Superior temporal gyrus (tissue), 1 donor: ENCODE results near the gene CPEB4.
A peak's percentile ranks its signal among the peaks of the same experiment; 100 is the strongest.

Source experiments
- DNase-seq: peaks from one replicate; pipeline ENCODE4 v3.0.0-alpha.2; 2016; ENCODE audit errors: extremely low spot score

CPEB4 gene

GRCh38 chr5:173884402-173885053, 3.6 kb upstream of the CPEB4 start:
- no peak for DNase-seq

- peak; percentile 9 for DNase-seq
These were observed 3.1 kb upstream of the CPEB4 start for GRCh38 chr5:173885054-173885443.

- peak; percentile 11 for DNase-seq
These were observed 2.6 kb upstream of the CPEB4 start for GRCh38 chr5:173885475-173886010.

- no peak for DNase-seq
These were observed 2.0 kb upstream of the CPEB4 start for GRCh38 chr5:173886150-173886549.

- DNase-seq, result peak; percentile 40
These were observed 453 bp downstream of the CPEB4 start for GRCh38 chr5:173888473-173889131.

- peak; percentile 76 for DNase-seq
These were observed 2.2 kb downstream of the CPEB4 start for GRCh38 chr5:173890195-173890991.

- peak; percentile 72 for DNase-seq
These were observed 3.4 kb downstream of the CPEB4 start for GRCh38 chr5:173891308-173892116.

- DNase-seq, result no peak
These were observed 5.0 kb downstream of the CPEB4 start for GRCh38 chr5:173893192-173893561.

GRCh38 chr5:173895401-173896165, 7.4 kb downstream of the CPEB4 start:
- DNase-seq, result peak; percentile 60

- DNase-seq, result no peak
These were observed 8.5 kb downstream of the CPEB4 start for GRCh38 chr5:173896631-173897030.

GRCh38 chr5:173901705-173902104, 13.6 kb downstream of the CPEB4 start:
- no peak for DNase-seq

GRCh38 chr5:173902334-173902733, 14.2 kb downstream of the CPEB4 start:
- DNase-seq, result peak; percentile 43

- peak; percentile 51 for DNase-seq
These were observed 14.6 kb downstream of the CPEB4 start for GRCh38 chr5:173902743-173903142.

- DNase-seq, result peak; percentile 46
These were observed 15.4 kb downstream of the CPEB4 start for GRCh38 chr5:173903396-173904140.

- DNase-seq, result peak; percentile 22
These were observed 16.0 kb downstream of the CPEB4 start for GRCh38 chr5:173904151-173904550.

GRCh38 chr5:173907284-173907683, 19.1 kb downstream of the CPEB4 start:
- DNase-seq, result no peak

GRCh38 chr5:173907686-173908371, 19.7 kb downstream of the CPEB4 start:
- DNase-seq, result peak; percentile 67

GRCh38 chr5:173909199-173909598, 21.1 kb downstream of the CPEB4 start:
- DNase-seq, result peak; percentile 91

- DNase-seq, result peak; percentile 72
These were observed 22.1 kb downstream of the CPEB4 start for GRCh38 chr5:173910215-173910614.

- DNase-seq, result no peak
These were observed 23.5 kb downstream of the CPEB4 start for GRCh38 chr5:173911623-173912022.
